Body of pancreas (tissue), 4 donors: Measurements from ENCODE around the gene MCTP1. TPM values are rescaled to one million over a fixed set of nuclear protein-coding genes. Genes with fewer than 3 reads are reported as not detected.

ENCODE experiments used
- ATAC-seq: fragments of 150-250 bp; one replicate; pipeline ENCODE4 v1.9.1; 2016
- DNase-seq, 4 donors: peaks; one replicate each; pipeline ENCODE4 v3.0.0-alpha.2; 2019
- H3K27ac ChIP-seq, 4 donors: fragments of 200-600 bp; sonication (generic); 1 replicate in 3 of 4; 2 replicates in 1 of 4; pipeline versions ENCODE4 v1.5.1 to v1.6.1; 2016 to 2019; ENCODE audit warnings: mild to moderate bottlenecking in 1 of 4, mixed read lengths in 1 of 4, moderate library complexity in 1 of 4
- H3K27me3 ChIP-seq, 2 donors: fragments of 200-600 bp; sonication (generic); one replicate each; pipeline ENCODE4 v1.6.0; 2016; ENCODE audit warnings: mild to moderate bottlenecking in 1 of 2
- H3K36me3 ChIP-seq, 2 donors: fragments of 200-600 bp; sonication (generic); replicated peaks in 1 of 2; 2 replicates each; pipeline ENCODE4 v1.5.1; 2016; ENCODE audit warnings: low read depth in 2 of 2; ENCODE audit not compliant: insufficient read depth in 1 of 2
- H3K4me1 ChIP-seq: fragments of 200-600 bp; sonication (generic); one replicate; pipeline ENCODE4 v1.6.0; 2016
- H3K4me3 ChIP-seq, 2 donors: fragments of 200-600 bp; sonication (generic); 1 replicate in 1 of 2; 2 replicates in 1 of 2; pipeline ENCODE4 v1.5.1; 2016 to 2019
- H3K9me3 ChIP-seq, 3 donors: fragments of 200-600 bp; sonication (generic); 1 replicate in 2 of 3; 2 replicates in 1 of 3; pipeline ENCODE4 v1.5.1; 2016
- CTCF ChIP-seq, 7 experiments: fragments of 450-650 bp in 4 of 7; fragments of 200-600 bp in 3 of 7; sonication (generic) in 3 of 7; IDR thresholded peaks; one replicate each; pipeline ENCODE4 v1.5.1; 2016 to 2019; ENCODE audit warnings: antibody characterized with exemption in 7 of 7
- POLR2A ChIP-seq, 3 donors: fragments of 450-650 bp; IDR thresholded peaks; one replicate each; pipeline ENCODE4 v1.6.1; 2016; ENCODE audit warnings: antibody characterized with exemption in 3 of 3, mild to moderate bottlenecking in 2 of 3
- WGBS, 2 donors: methylation state at CpG; one replicate each; pipeline ENCODE4 v1.1.5; 2017; 5-methylcytosine and 5-hydroxymethylcytosine counted together
- intact Hi-C: fragments of 100-400 bp; cut with DNase I; formaldehyde crosslinking; loops from one replicate; pipeline ENCODE4 v1.15.1; 2023
- total RNA-seq, 2 donors: library from RNA; depleted of rRNA; stranded (reverse); fragments of >200 nt; gene quantifications; one replicate each; pipeline ENCODE4 v1.1.0, GENCODE V29; 2016

The MCTP1 gene
- total RNA-seq, 2 donors from 2014 or later, result 3.6 to 8.8 TPM

GRCh38 chr5:94747371-94747770, 537.5 kb downstream of the MCTP1 start:
- Histone ChIP-seq H3K4me1 (no peaks in the 10 kb centered on the region), H3K9me3 (no peaks in the 10 kb centered on the region), H3K27me3 (no peaks in the 10 kb centered on the region), H3K4me3 (no peak overlapping the region), H3K36me3 (no peaks in the 10 kb centered on the region), H3K27ac (no peak overlapping the region)
- intact Hi-C loops, result no loop called here
- ATAC-seq (no peak), DNase-seq (no peak)
- WGBS, 2 donors, result 94 to 97% methylated on average over 4 of the region's 4 CpGs
- TF ChIP-seq CTCF (IDR thresholded peaks at IDR 0.05), result no peak
- TF ChIP-seq POLR2A (IDR thresholded peaks at IDR 0.05), result no peak

- intact Hi-C loops, result no loop called here
- Histone ChIP-seq H3K4me3 (no peak overlapping the region), H3K9me3 (no peaks in the 10 kb centered on the region), H3K27ac (no peak overlapping the region), H3K4me1 (no peaks in the 10 kb centered on the region), H3K36me3 (no peaks in the 10 kb centered on the region), H3K27me3 (no peaks in the 10 kb centered on the region)
- no peak for DNase-seq
- 48 to 77% methylated on average over 1 of the region's 1 CpG for WGBS, 2 donors
- TF ChIP-seq POLR2A (IDR thresholded peaks at IDR 0.05), result no peak
- ATAC-seq, result no peak
These were observed 538.2 kb downstream of the MCTP1 start for GRCh38 chr5:94746731-94747124.

GRCh38 chr5:94745786-94746730, 538.8 kb downstream of the MCTP1 start:
- H3K27me3 ChIP-seq, result no peaks in the 10 kb centered on the region
- no peaks in the 10 kb centered on the region for H3K4me1 ChIP-seq
- intact Hi-C loops, result no loop called here
- DNase-seq (no peak), ATAC-seq (no peak)
- WGBS, 2 donors, result 79 to 83% methylated on average over 5 of the region's 5 CpGs
- H3K9me3 ChIP-seq, result no peaks in the 10 kb centered on the region
- H3K4me3 ChIP-seq, result no peak overlapping the region
- TF ChIP-seq CTCF (IDR thresholded peaks at IDR 0.05) (no peak), POLR2A (IDR thresholded peaks at IDR 0.05) (no peak)
- no peaks in the 10 kb centered on the region for H3K36me3 ChIP-seq
- H3K27ac ChIP-seq, result no peak overlapping the region

GRCh38 chr5:94744906-94745305, 540.0 kb downstream of the MCTP1 start:
- intact Hi-C loops, result no loop called here

GRCh38 chr5:94742852-94743251, 542.0 kb downstream of the MCTP1 start:
- ATAC-seq (no peak), DNase-seq (no peak)
- no peaks in the 10 kb centered on the region for H3K9me3 ChIP-seq
- H3K27ac ChIP-seq, result no peak overlapping the region
- no peaks in the 10 kb centered on the region for H3K36me3 ChIP-seq
- H3K4me3 ChIP-seq, result no peak overlapping the region
- intact Hi-C loops, result no loop called here
- TF ChIP-seq CTCF (IDR thresholded peaks at IDR 0.05) (no peak), POLR2A (IDR thresholded peaks at IDR 0.05) (no peak)
- H3K27me3 ChIP-seq, result no peaks in the 10 kb centered on the region
- no peaks in the 10 kb centered on the region for H3K4me1 ChIP-seq
- WGBS, 2 donors, result 71 to 79% methylated on average over 4 of the region's 4 CpGs

More at GRCh38 chr5:94744906-94745305, 540.0 kb downstream of the MCTP1 start:
- H3K9me3 ChIP-seq, result no peaks in the 10 kb centered on the region
- no peak overlapping the region for H3K4me3 ChIP-seq
- TF ChIP-seq POLR2A (IDR thresholded peaks at IDR 0.05) (no peak), CTCF (IDR thresholded peaks at IDR 0.05) (no peak)
- 91 to 92% methylated on average over 2 of the region's 2 CpGs for WGBS, 2 donors
- DNase-seq, result no peak
- H3K4me1 ChIP-seq, result no peaks in the 10 kb centered on the region
- H3K27me3 ChIP-seq, result no peaks in the 10 kb centered on the region
- H3K27ac ChIP-seq, result no peak overlapping the region
- no peak for ATAC-seq
- H3K36me3 ChIP-seq, result no peaks in the 10 kb centered on the region
